H1 (cell line): Measurements from ENCODE around the gene SLC35F1. TPM values are rescaled to one million over a fixed set of nuclear protein-coding genes. Genes with fewer than 3 reads are reported as not detected.
A peak's percentile ranks its signal among the peaks of the same experiment; 100 is the strongest.

ENCODE experiments used
- CTCF ChIA-PET: fragments of 300-600 bp; sonication (Branson Sonifier 250); formaldehyde crosslinking; loops from one replicate; lab custom pipeline; 2021; ENCODE audit not compliant: partially characterized antibody; lab: Charles Lee
- POLR2A ChIA-PET: fragments of 300-600 bp; sonication (Branson Sonifier 250); formaldehyde crosslinking; loops from one replicate; lab custom pipeline; 2021; ENCODE audit warnings: inconsistent platforms; ENCODE audit not compliant: partially characterized antibody; lab: Charles Lee
- DNase-seq, 2 experiments: peaks; one replicate each; pipeline versions ENCODE4 v3.0.0 to v3.0.0-alpha.2; 2010 to 2022; ENCODE audit warnings: low spot score in 2 of 2, low read depth in 1 of 2, mixed read lengths in 1 of 2
- FAIRE-seq: peaks from 2 replicates; lab custom pipeline; 2011; peaks lifted over from hg19 to GRCh38; lab: Jason Lieb, UNC
- H2AFZ ChIP-seq: 2 replicates; pipeline ENCODE4 v1.8.1; 2012; ENCODE audit warnings: low read length, inconsistent platforms
- H2AK5ac ChIP-seq: 2 replicates; pipeline ENCODE4 v1.6.1; 2013; ENCODE audit warnings: low read depth, low read length
- H2BK120ac ChIP-seq: replicated peaks from 2 replicates; pipeline ENCODE3; 2013; ENCODE audit warnings: low read depth, low read length, inconsistent platforms
- H2BK12ac ChIP-seq: 2 replicates; pipeline ENCODE4 v1.6.1; 2013; ENCODE audit warnings: low read depth, low read length
- H2BK15ac ChIP-seq: 2 replicates; pipeline ENCODE4 v1.6.1; 2013; ENCODE audit warnings: low read length
- H2BK20ac ChIP-seq: 2 replicates; pipeline ENCODE4 v1.6.1; 2013; ENCODE audit warnings: low read length
- H2BK5ac ChIP-seq: 2 replicates; pipeline ENCODE4 v1.6.1; 2013; ENCODE audit warnings: low read depth, low read length
- H3K14ac ChIP-seq: 2 replicates; pipeline ENCODE4 v1.6.1; 2013; ENCODE audit warnings: inconsistent platforms; ENCODE audit not compliant: insufficient read length
- H3K18ac ChIP-seq: 2 replicates; pipeline ENCODE4 v1.6.1; 2013; ENCODE audit warnings: low read length; ENCODE audit errors: extremely low read depth
- H3K23ac ChIP-seq: 2 replicates; pipeline ENCODE4 v1.6.1; 2013; ENCODE audit warnings: inconsistent platforms; ENCODE audit not compliant: insufficient read length
- H3K23me2 ChIP-seq: 2 replicates; pipeline ENCODE4 v1.6.1; 2013; ENCODE audit warnings: low read depth, low read length
- H3K27ac ChIP-seq: 2 replicates; pipeline ENCODE4 v1.6.1; 2011; ENCODE audit warnings: low read depth, low read length, inconsistent platforms
- H3K27me3 ChIP-seq, 4 experiments: replicated peaks in 1 of 4; 1 replicate in 1 of 4; 2 replicates in 3 of 4; pipeline versions ENCODE4 v1.6.1 to v1.8.1; 2011 to 2013; ENCODE audit warnings: low read length in 3 of 4, mild to moderate bottlenecking in 3 of 4, inconsistent platforms in 2 of 4, mixed read lengths in 2 of 4, moderate library complexity in 1 of 4; ENCODE audit not compliant: control insufficient read depth in 3 of 4, insufficient read depth in 3 of 4; ENCODE audit errors: extremely low read depth in 1 of 4
- H3K36me3 ChIP-seq, 4 experiments: 2 replicates each; pipeline versions ENCODE4 v1.6.1 to v1.8.1; 2011 to 2013; ENCODE audit warnings: mild to moderate bottlenecking in 4 of 4, low read length in 3 of 4, moderate library complexity in 2 of 4, control low read depth in 1 of 4, inconsistent platforms in 1 of 4; ENCODE audit not compliant: insufficient read depth in 4 of 4, control insufficient read depth in 2 of 4
- H3K4ac ChIP-seq: replicated peaks from 2 replicates; pipeline ENCODE3; 2013; ENCODE audit warnings: low read length, low read depth, mixed read lengths, inconsistent platforms; ENCODE audit not compliant: insufficient read length
- H3K4me1 ChIP-seq, 4 experiments: replicated peaks in 1 of 4; 1 replicate in 1 of 4; 2 replicates in 3 of 4; pipeline versions ENCODE4 v1.6.1 to v1.8.1; 2011 to 2013; ENCODE audit warnings: low read length in 3 of 4, inconsistent platforms in 2 of 4, mixed read lengths in 1 of 4; ENCODE audit not compliant: insufficient read depth in 4 of 4, control insufficient read depth in 3 of 4
- H3K4me2 ChIP-seq, 2 experiments: 2 replicates each; pipeline versions ENCODE4 v1.6.1 to v1.8.1; 2011 to 2013; ENCODE audit warnings: low read depth in 2 of 2, low read length in 2 of 2, control low read depth in 1 of 2, inconsistent platforms in 1 of 2, mild to moderate bottlenecking in 1 of 2; ENCODE audit not compliant: insufficient read depth in 1 of 2
- H3K4me3 ChIP-seq, 4 experiments: fragments of 200-600, 300-600 bp in 1 of 4; sonication (generic), shearing (Covaris generic), sonication (Bioruptor Twin) in 1 of 4; 2 replicates each; pipeline versions ENCODE4 v1.5.1 to v1.8.1; 2011 to 2016; ENCODE audit warnings: low read length in 4 of 4, low read depth in 3 of 4, control low read depth in 2 of 4, inconsistent platforms in 2 of 4, mild to moderate bottlenecking in 2 of 4, mixed read lengths in 1 of 4, moderate library complexity in 1 of 4; ENCODE audit not compliant: insufficient read depth in 2 of 4; ENCODE audit errors: extremely low read depth in 1 of 4
- H3K56ac ChIP-seq: replicated peaks from 2 replicates; pipeline ENCODE3; 2013; ENCODE audit warnings: low read depth, mild to moderate bottlenecking, mixed read lengths, low read length, inconsistent platforms; ENCODE audit not compliant: insufficient read length
- H3K79me1 ChIP-seq: 2 replicates; pipeline ENCODE4 v1.6.1; 2013; ENCODE audit warnings: low read depth, low read length, control low read depth
- H3K79me2 ChIP-seq, 2 experiments: 2 replicates each; pipeline versions ENCODE4 v1.6.1 to v1.8.1; 2012 to 2013; ENCODE audit warnings: low read length in 2 of 2, mild to moderate bottlenecking in 2 of 2, inconsistent platforms in 1 of 2; ENCODE audit not compliant: insufficient read depth in 2 of 2, control insufficient read depth in 1 of 2
- H3K9ac ChIP-seq, 4 experiments: replicated peaks in 1 of 4; 1 replicate in 1 of 4; 2 replicates in 3 of 4; pipeline versions ENCODE4 v1.6.1 to v1.8.1; 2011 to 2013; ENCODE audit warnings: low read depth in 3 of 4, low read length in 3 of 4, control low read depth in 2 of 4, mild to moderate bottlenecking in 2 of 4, moderate library complexity in 2 of 4, inconsistent platforms in 1 of 4; ENCODE audit errors: extremely low read depth in 1 of 4
- H3K9me3 ChIP-seq, 2 experiments: 2 replicates each; pipeline versions ENCODE4 v1.6.1 to v1.8.1; 2012 to 2013; ENCODE audit warnings: mild to moderate bottlenecking in 2 of 2, moderate library complexity in 2 of 2, control low read depth in 1 of 2, inconsistent platforms in 1 of 2, low read depth in 1 of 2, low read length in 1 of 2, mixed read lengths in 1 of 2; ENCODE audit not compliant: insufficient read depth in 2 of 2
- H4K20me1 ChIP-seq, 2 experiments: replicated peaks in 1 of 2; 2 replicates each; pipeline versions ENCODE3 to v1.8.1; 2011 to 2013; ENCODE audit warnings: inconsistent platforms in 2 of 2, low read length in 2 of 2, mild to moderate bottlenecking in 1 of 2; ENCODE audit not compliant: insufficient read depth in 2 of 2, control insufficient read depth in 1 of 2
- H4K5ac ChIP-seq: 2 replicates; pipeline ENCODE4 v1.6.1; 2013; ENCODE audit warnings: low read length, low read depth, mixed read lengths, inconsistent platforms; ENCODE audit not compliant: insufficient read length
- H4K8ac ChIP-seq: 2 replicates; pipeline ENCODE4 v1.8.0; 2013; ENCODE audit warnings: mild to moderate bottlenecking, moderate library complexity, low read length, inconsistent platforms; ENCODE audit not compliant: insufficient read depth; ENCODE audit errors: extremely low read depth
- H4K91ac ChIP-seq: replicated peaks from 2 replicates; pipeline ENCODE3; 2013; ENCODE audit warnings: low read length, mixed read lengths, inconsistent platforms; ENCODE audit not compliant: insufficient read length
- BRCA1 ChIP-seq: IDR thresholded peaks from 2 replicates; pipeline ENCODE4 v1.6.1; 2012; ENCODE audit warnings: low read depth, low read length, improper control_type of control experiment
- GABPA ChIP-seq: IDR thresholded peaks from 2 replicates; pipeline ENCODE4 v1.6.1; 2011; ENCODE audit warnings: mild to moderate bottlenecking, low read length, moderate library complexity, borderline replicate concordance; ENCODE audit not compliant: insufficient read depth
- JUN ChIP-seq: IDR thresholded peaks from 2 replicates; pipeline ENCODE4 v1.6.1; 2011; ENCODE audit warnings: low read depth, mild to moderate bottlenecking, improper control_type of control experiment, low read length
- MAFK ChIP-seq: IDR thresholded peaks from 2 replicates; pipeline ENCODE4 v1.6.1; 2012; ENCODE audit warnings: low read depth, mild to moderate bottlenecking, improper control_type of control experiment, low read length
- PHF8 ChIP-seq: fragments of 200-600 bp; sonication (generic); conservative IDR thresholded peaks from 2 replicates; pipeline ENCODE4 v1.7.1; 2012; ENCODE audit warnings: low read depth, mild to moderate bottlenecking, inconsistent platforms, low read length, moderate library complexity
- POU5F1 ChIP-seq: IDR thresholded peaks from 2 replicates; pipeline ENCODE4 v1.6.1; 2011; ENCODE audit warnings: low read depth, mild to moderate bottlenecking, low read length, moderate library complexity
- RBBP5 ChIP-seq: IDR thresholded peaks from 2 replicates; pipeline ENCODE4 v1.7.1; 2012; ENCODE audit warnings: low read depth, mild to moderate bottlenecking, inconsistent platforms, low read length, moderate library complexity, borderline replicate concordance
- SIN3A ChIP-seq, 2 experiments: IDR thresholded peaks in 1 of 2; conservative IDR thresholded peaks in 1 of 2; 2 replicates each; pipeline ENCODE4 v1.6.1; 2011 to 2012; ENCODE audit warnings: low read length in 2 of 2, improper control_type of control experiment in 1 of 2, low read depth in 1 of 2, mild to moderate bottlenecking in 1 of 2
- TAF1 ChIP-seq: IDR thresholded peaks from 2 replicates; pipeline ENCODE4 v1.6.1; 2011; ENCODE audit warnings: mild to moderate bottlenecking, low read depth, low read length
- WGBS, 2 experiments: shearing (Covaris generic) in 1 of 2; methylation state at CpG; one replicate each; pipeline versions ENCODE4 v1.1.6 to v1.1.7; 2013 to 2015; ENCODE audit warnings: low lambda C conversion rate in 2 of 2, mixed read lengths in 2 of 2, inconsistent platforms in 1 of 2, low coverage in 1 of 2, missing lambda C conversion rate in 1 of 2; ENCODE audit not compliant: insufficient replicate concordance in 2 of 2, insufficient coverage in 1 of 2, insufficient read length in 1 of 2; ENCODE audit errors: extremely low coverage in 1 of 2, missing lambda C conversion rate in 1 of 2; 5-methylcytosine and 5-hydroxymethylcytosine counted together
- long read RNA-seq, 2 experiments: library from RNA in 1 of 2; library from capped mRNA in 1 of 2; stranded (forward); transcript quantifications; one replicate each; pipeline ENCODE4 v2.0.0, GENCODE V29; 2021; ENCODE audit warnings: inconsistent platforms in 1 of 2
- polyA minus RNA-seq, 3 experiments: library from RNA; depleted of rRNA, polyadenylated mRNA; stranded (reverse); fragments of >200 nt; gene quantifications; 1 replicate in 2 of 3; 2 replicates in 1 of 3; pipeline ENCODE4 v1.2.3, GENCODE V29; 2011
- polyA plus RNA-seq, 7 experiments: library from polyadenylated mRNA; depleted of rRNA in 3 of 7; stranded (reverse) in 5 of 7; unstranded in 2 of 7; fragments of >200 nt in 5 of 7; fragments of 200-250 nt in 2 of 7; gene quantifications; 1 replicate in 5 of 7; 2 replicates in 1 of 7; 4 replicates in 1 of 7; pipeline versions ENCODE4 v1.2.1 to v1.2.3, GENCODE V29; 2011 to 2013; ENCODE audit warnings: missing spikeins in 2 of 7, mixed read lengths in 2 of 7
- total RNA-seq: library from RNA; stranded (reverse); fragmentation: NEBNext Ultra II Directional; extraction: Animal tissue kit (Norgen Biotek cat#: 25700); gene quantifications from 2 replicates; pipeline ENCODE4 v1.2.1, GENCODE V29; 2021

SLC35F1 gene
- total RNA-seq, result 8.3 and 10.0 TPM in 2 replicates
- polyA plus RNA-seq (2011; rRNA removed), result 5.4 and 7.0 TPM in 2 replicates
- polyA plus RNA-seq (2011; cell fraction: cytosol; rRNA removed), result 5.3 TPM
- 2.6 TPM for polyA plus RNA-seq (2011; cell fraction: nucleus; rRNA removed)
- 3.9 to 6.4 TPM (median 5.4 TPM) in 4 replicates for polyA plus RNA-seq (2012, experiment 1 of 2)
- polyA plus RNA-seq (2012, experiment 2 of 2), result 1.3 TPM
- polyA plus RNA-seq (2013, experiment 1 of 2), result 7.4 TPM
- polyA plus RNA-seq (2013, experiment 2 of 2), result 9.3 TPM
- polyA minus RNA-seq (2011; rRNA and poly(A)+ RNA removed), result 13.9 and 16.4 TPM in 2 replicates
- 7.6 TPM for polyA minus RNA-seq (2011; cell fraction: cytosol; rRNA and poly(A)+ RNA removed)
- polyA minus RNA-seq (2011; cell fraction: nucleus; rRNA and poly(A)+ RNA removed), result 8.0 TPM
- long read RNA-seq, experiment 1, partial matches to known transcripts, result 0 of 5 reads
- long read RNA-seq, experiment 1, other reads (novel, unspliced or antisense), result 5 of 5 reads
- long read RNA-seq, experiment 2, result 0 reads

- Histone ChIP-seq H2BK120ac (no peak within 1 kb of the TSS), H3K4ac (no peak within 1 kb of the TSS), H4K91ac (no peak within 1 kb of the TSS), H4K20me1 (peaks cover 0 to 4% of the 10 kb centered on the region in 2 experiments), H3K79me2 (no peaks in the 10 kb centered on the region), H3K4me1 (peaks cover 0 to 4% (median 0%) of the 10 kb centered on the region in 4 experiments; a peak in 2 of 7 replicates), H3K9ac (peak within 1 kb of the TSS; percentile 56 to 78 (median 64)), H3K36me3 (no peaks in the 10 kb centered on the region), H3K27me3 (peaks cover 0 to 14% (median 11%) of the 10 kb centered on the region in 4 experiments; a peak in 6 of 7 replicates), H3K9me3 (no peaks in the 10 kb centered on the region), H3K23ac (no peak within 1 kb of the TSS), H2BK15ac (no peak within 1 kb of the TSS), H3K56ac (peak within 1 kb of the TSS; percentile 11), H2AFZ (peak within 1 kb of the TSS; percentile 95), H2BK20ac (no peak within 1 kb of the TSS), H3K27ac (no peak within 1 kb of the TSS), H3K4me3 (peak within 1 kb of the TSS; percentile 62 to 72 (median 63)), H3K23me2 (peaks cover 17% of the 10 kb centered on the region), H3K14ac (no peak within 1 kb of the TSS), H4K8ac (peak within 1 kb of the TSS; percentile 86), H3K79me1 (no peaks in the 10 kb centered on the region), H3K18ac (peak within 1 kb of the TSS; percentile 71), H3K4me2 (peak within 1 kb of the TSS; percentile 78 to 82), H4K5ac (no peak within 1 kb of the TSS), H2AK5ac (no peak within 1 kb of the TSS), H2BK5ac (no peak within 1 kb of the TSS; the same call in 1 of the 2 replicates), H2BK12ac (peak within 1 kb of the TSS; percentile 50; the same call in 1 of the 2 replicates)
- FAIRE-seq, result peak; percentile 55
- 2% methylated on average over 32 of the region's 82 CpGs; no CpG with 5 or more reads in 1 of the 2 experiments for WGBS, 2 experiments
- DNase-seq, result peak in 1 of 2 experiments; percentile 89
- ChIA-PET CTCF (interaction anchor here (1.0 to 1.5 kb wide), 4 partner anchors 30 to 649 kb away, joined by 3 to 7 read pairs (median 3); no protein-coding TSS in a partner anchor), POLR2A (interaction anchor here (0.7 to 1.2 kb wide), 2 partner anchors 58 to 70 kb away, joined by 3 to 4 read pairs; no protein-coding TSS in a partner anchor)
- TF ChIP-seq JUN, result no peak
- TF ChIP-seq TAF1, result peak; percentile 31
- peak in 1 of 2 experiments; percentile 90; a peak in 1 of 4 replicates for TF ChIP-seq SIN3A (conservative IDR thresholded peaks at IDR 0.05 in 1 of 2, IDR thresholded peaks at IDR 0.05 in 1 of 2; ENCODE audit: low read depth in 1 of 2, low read length in 2 of 2)
- TF ChIP-seq BRCA1, result no peak
- TF ChIP-seq RBBP5, result peak; percentile 64; the same call in 1 of the 2 replicates
- no peak for TF ChIP-seq GABPA
- TF ChIP-seq PHF8, result peak; percentile 34; the same call in 1 of the 2 replicates
- no peak for TF ChIP-seq POU5F1
- TF ChIP-seq MAFK, result no peak
Measured at GRCh38 chr6:117906958-117907600, at the start of gene SLC35F1. TSS of gene SLC35F1 (plus strand) at chr6:117907264.
